ENCODE data around the gene OR2M3.

Gene OR2M3

GRCh38 chr1:248231117-248231516, 34.1 kb downstream of the OR2M3 start, which contains the start of gene OR2M4:
OR2M4 (plus strand) TSS chr1:248231417; CDS start chr1:248238929, 7,512 bp downstream.
- TF ChIP-seq REST (IDR thresholded peaks at IDR 0.05; ENCODE audit: insufficient read depth in 1 of 2, low read depth in 2 of 2, low read length in 2 of 2): no peak
- TF ChIP-seq FOXP2 (optimal IDR thresholded peaks at IDR 0.05; ENCODE audit: borderline replicate concordance, extremely low read depth, extremely low read length, insufficient read depth): no peak
- TF ChIP-seq SIN3A (IDR thresholded peaks at IDR 0.05; ENCODE audit: borderline replicate concordance, insufficient read depth, low read length): no peak
- TF ChIP-seq TAF1 (IDR thresholded peaks at IDR 0.05; ENCODE audit: borderline replicate concordance, insufficient read depth, low read length): no peak
- no peak for TF ChIP-seq POLR2AphosphoS5 (IDR thresholded peaks at IDR 0.05; ENCODE audit: low read depth, low read length)

- TF ChIP-seq TAF1 (IDR thresholded peaks at IDR 0.05; ENCODE audit: borderline replicate concordance, insufficient read depth, low read length) (no peak), REST (IDR thresholded peaks at IDR 0.05; ENCODE audit: insufficient read depth in 1 of 2, low read depth in 2 of 2, low read length in 2 of 2) (no peak)
These were observed 42.4 kb downstream of the OR2M3 start for GRCh38 chr1:248239478-248239877.

GRCh38 chr1:248243204-248243603, 46.1 kb downstream of the OR2M3 start:
- TF ChIP-seq POLR2AphosphoS5 (IDR thresholded peaks at IDR 0.05; ENCODE audit: low read depth, low read length) (no peak), FOXP2 (optimal IDR thresholded peaks at IDR 0.05; ENCODE audit: borderline replicate concordance, extremely low read depth, extremely low read length, insufficient read depth) (no peak), REST (IDR thresholded peaks at IDR 0.05; ENCODE audit: insufficient read depth in 1 of 2, low read depth in 2 of 2, low read length in 2 of 2) (no peak), SIN3A (IDR thresholded peaks at IDR 0.05; ENCODE audit: borderline replicate concordance, insufficient read depth, low read length) (no peak), TAF1 (IDR thresholded peaks at IDR 0.05; ENCODE audit: borderline replicate concordance, insufficient read depth, low read length) (no peak)
